OCI-M2 (cell line): Measurements from ENCODE around the gene TMEM59L.

Experiments used
- DNase-seq: peaks from one replicate; lab custom pipeline; 2025; ENCODE audit not compliant: unreplicated experiment; lab: John Stamatoyannopoulos, UW

The TMEM59L gene

DNA sequence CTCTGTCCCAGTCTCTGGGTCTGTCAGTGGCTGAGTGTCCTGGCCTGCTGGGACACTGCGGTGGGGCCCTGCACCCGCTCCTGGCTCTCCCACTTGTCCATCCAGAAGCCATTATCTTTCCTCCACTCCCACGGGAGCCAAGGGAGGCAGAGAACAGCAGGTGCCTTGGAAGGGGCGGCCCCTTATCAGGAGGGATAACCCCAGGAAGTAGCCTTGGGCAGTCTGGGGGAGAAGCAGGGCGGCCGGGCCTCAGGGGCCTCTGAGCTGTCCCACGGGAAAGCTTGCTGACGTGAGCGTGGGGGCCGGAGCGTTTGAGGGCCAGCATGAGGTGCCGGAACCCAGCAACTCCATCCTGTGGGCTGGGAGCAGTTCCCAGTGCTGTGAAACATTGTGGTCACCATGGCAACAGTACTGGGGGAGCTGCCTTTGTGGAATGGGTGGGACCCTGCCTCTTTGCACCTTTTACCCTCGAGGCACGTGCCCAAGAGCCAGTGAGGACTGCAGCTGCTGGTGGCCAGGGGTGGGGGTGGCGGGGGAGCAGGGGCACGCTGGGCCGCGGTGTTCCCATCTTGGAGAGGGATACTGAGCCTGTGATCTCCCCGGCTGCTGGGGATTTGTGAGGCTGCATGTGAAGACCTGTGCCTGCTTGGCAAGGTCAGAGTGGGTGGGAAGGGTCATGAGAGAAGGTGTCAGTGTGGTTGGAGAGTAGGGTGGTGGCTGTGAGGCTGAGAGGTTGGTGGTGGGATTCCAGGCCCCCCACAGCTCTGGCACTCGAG, 45.1 kb downstream of the TMEM59L start:
- DNase-seq, result no peak

DNA sequence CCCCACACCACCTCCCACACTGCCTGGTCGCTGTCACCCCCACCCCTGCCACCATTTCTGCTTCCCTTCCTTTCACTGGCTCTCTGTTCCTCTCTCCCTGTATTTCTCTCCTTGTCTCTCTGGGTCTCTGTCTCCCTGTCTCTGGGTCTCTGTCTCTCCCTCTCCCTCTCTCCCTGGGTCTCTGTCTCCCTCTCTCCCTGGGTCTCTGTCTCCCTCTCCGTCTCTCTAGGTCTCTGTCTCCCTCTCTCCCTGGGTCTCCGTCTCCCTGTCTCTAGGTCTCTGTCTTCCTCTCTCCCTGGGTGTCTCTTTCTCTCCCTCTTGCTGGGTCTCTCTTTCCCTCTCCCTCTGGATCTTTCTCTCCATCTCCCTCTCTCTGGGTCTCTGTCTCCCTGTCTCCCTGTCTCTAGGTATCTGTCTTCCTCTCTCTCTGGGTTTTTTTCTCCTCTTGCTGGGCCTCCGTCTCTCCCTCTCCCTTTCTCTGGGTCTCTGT, 45.7 kb downstream of the TMEM59L start:
- no peak for DNase-seq

DNA sequence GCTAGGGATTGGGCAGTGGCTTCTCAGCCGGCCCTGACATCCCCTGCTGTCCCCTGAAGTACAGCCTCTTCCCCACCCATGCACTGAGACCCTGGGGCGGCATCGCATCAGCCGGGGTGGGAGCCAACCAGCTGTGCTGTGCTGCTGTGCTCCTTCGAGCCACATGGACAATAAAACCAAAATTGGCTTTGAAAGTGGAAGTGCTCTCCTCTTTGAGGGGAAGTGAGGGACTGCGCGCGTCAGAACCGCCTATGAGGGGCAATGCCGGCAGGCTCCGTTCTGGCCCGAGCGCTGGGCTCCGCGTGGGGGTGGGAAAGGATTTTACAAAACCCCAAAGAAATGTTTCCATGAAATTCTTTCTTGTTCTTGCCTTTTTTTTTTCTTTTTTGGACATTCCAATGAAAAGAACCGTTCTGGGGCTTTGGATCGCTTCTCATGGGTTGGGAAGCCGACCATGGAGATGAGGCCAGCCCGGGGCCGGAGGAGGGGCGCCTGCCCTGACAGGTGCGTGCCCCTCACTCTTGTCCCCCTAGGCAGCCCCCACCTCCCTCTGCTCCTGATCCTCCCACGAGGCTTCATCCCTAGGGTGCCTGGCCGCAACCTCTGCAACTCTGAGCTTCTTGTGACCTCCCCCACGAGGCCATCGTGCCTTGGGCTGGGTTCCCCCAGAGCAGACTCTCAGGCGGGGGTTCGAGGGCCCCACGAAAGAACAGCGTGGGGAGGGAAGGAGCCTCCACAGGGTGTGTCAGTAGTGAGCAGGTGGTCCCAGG, 46.8 kb downstream of the TMEM59L start:
- DNase-seq, result no peak

DNA sequence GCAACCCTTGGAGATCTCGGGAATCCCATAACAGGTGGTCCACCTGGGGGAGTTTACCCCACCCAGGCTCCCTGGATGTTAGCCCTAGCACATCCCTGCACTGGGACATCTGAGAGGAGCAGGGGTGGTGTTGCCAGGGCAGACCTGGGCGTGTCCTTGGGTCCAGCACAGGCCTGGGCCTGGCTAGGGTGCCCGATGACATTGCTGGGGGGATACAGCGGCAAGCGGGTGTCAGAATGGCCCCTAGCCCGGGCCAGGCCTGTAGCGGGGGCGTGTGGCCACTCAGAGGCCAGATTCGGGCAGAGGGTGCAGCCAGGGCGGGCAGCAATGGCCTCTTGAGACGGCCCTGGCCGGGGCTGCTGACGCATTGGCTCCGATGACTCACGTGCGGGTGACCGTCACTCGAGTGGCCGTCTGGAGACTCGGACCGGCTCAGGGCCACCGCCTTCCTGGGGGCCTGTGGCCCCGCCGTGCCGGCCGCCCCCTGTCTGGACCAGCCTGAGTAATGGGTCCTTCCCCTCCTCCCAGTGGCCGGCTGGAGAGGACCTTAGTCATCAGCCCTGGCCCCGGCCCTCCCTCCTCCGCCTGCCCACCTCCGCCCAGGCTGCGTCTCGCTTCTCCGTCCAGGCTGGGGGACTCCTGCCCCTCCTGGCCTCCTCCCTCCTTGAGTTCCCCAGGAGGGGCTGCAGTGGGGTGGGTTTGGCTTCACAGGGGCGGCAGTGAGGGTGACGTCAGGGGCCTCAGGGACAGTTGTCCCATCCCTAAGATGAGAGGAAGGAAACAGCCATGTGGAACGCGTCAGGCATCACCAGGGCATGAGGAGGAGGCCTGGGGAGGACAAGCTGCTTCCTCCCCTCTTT, 47.6 kb downstream of the TMEM59L start:
- no peak for DNase-seq

DNA sequence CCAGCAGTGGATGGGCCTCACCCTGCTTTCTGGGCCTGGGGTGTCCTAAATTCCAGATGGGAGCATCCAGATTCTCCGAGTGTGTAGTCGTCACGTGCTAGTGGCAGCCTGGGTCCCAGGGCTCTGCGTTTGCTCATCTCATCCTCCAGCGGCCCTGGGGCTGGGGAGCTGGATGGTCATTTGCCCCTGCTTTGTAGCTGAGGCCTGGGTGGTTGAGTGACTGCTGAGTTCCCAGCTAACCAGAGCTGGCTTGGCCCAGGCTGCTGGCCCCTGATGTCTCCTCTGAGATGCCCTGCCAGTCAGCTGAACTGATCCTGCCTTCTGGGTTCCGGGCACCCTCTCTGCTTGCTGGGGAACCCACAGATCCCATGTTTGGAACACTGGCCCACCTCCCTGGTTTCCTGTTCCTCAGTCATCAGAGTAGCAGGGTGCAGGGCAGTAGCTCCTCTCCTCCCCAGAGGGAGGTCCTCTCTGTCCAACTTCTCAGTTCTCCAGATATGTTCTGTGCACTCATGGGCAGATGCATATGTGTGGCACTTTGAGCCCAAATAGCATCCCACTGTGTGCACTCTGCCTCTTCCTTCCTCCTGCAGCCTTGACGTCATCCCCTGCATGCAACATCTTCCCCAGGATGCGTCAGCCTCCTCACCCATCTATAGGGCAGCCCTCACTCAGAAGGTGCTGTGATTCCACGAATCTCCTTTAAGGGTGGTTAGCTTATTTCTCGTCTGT, 48.4 kb downstream of the TMEM59L start:
- DNase-seq, result no peak

DNA sequence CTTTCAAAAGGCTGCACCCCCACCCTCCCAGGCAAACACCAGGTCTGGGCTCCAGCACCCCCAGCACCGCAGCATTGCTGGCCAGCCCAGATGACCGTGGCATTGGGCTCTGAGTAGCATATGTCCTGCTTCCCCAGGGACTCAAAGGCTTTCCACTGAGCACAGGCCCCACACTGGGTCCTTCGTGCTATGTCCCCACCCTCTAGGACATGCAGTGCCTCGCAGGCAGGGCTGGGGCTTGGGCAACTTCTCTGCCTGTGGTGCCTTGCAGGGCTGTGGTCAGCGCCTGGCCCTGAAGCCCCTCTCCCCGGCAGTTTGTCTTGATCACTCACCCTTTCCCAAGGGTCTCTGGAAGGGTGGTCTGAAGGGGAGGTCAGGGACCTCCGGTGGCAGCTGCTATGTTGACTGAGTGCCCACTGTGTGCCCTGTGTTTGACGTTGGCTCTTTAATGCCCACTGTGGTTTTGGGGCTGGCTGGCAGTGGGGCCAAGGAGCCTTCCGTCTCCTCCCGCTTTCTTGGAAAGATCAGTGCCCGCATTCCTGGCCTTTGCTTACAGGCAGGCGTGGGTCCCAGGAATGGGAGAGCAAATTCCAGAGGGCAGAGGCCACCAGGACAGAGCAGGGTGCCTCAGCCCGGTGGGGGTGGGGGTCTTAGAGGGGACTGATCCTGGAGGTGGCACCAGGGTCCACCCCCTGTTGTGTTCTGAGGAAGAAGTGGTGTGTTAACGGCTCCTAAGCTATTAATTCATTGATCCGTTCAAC, 50.5 kb downstream of the TMEM59L start:
- DNase-seq, result no peak

DNA sequence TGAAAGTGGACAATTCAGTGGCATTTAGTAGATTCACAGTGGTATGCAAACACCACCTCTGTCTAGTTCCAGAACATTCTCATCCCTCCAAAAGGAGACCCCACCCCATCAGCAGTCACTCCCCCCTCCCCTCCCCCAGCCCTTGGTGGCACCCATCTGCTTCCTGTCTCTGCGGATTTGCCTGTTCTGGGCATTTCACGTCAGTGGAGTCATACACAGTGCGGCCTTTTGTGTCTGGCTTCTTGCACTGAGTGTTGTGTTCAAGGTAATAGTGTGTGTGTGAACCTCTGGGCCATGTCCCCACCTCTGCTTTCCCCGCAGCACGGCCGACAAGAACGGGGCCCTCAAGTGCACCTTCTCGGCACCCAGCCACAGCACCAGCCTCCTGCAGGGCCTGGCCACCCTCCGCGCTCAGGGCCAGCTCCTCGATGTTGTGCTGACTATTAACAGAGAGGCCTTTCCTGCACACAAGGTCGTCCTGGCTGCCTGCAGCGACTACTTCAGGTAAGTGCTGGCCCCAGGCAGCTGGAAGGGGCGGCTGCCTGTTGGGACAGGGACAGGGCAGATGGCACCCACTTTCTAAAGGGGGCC, 51.4 kb downstream of the TMEM59L start:
- no peak for DNase-seq

DNA sequence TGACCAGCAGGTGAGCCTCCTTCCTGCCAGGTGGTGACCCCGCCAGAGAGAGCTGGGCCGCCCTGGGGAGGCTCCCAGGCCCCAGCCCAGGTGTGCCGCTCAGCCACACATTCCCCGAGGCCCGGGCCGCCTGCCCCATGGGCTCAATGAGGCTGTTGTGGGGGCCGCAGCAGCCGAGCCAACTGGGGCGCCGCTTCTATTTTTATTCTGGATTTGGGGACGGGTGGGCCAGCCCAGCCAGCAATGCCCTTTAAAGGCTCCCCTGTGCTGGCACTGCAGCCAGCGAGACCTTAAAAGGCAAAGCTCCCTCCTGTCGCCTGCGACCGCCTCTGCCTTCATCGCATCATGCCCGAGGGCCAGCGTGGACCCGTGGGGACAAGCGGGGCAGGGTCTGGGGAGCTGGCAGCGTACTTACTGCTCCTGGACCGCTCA, 53.1 kb downstream of the TMEM59L start:
- no peak for DNase-seq

DNA sequence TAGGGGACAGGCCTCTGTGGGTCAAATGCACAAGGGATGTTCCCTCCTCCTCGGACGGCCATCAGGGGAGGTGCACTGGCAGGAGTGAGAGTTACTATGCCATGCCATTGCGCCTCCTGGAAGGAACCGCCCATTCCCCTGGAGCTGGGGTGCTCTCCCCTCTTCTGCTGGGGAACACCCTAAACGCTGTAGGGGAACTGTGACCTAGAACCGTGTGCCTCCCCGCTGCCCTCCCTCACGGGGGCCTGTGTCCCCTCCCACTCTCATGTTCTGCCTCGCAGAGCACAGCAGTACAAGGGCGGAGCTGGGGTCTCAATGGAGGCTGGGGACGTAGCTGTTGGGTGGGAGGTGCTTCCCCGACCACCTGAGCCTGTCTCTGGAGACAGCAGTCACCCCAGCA, 53.6 kb downstream of the TMEM59L start:
- DNase-seq, result no peak

DNA sequence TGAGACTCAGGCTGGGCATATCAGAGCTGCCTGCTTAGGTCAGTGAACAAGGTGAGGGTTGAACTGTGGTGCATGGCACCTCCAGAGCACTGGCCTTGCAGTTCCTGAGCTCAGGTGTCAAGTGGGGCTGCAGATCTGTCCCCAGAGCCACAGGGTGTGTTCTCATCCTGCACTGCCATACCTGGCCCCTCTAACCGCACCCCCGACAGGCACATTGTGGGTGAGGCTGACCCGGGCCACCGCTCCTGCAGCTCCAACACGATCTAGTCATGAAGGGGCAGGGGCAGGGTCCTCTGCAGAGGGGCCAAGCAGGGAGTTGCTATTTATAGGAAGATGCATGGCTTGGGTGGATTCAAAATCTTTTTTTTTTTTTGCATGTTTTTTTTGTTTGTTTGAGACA, 54.1 kb downstream of the TMEM59L start:
- no peak for DNase-seq

DNA sequence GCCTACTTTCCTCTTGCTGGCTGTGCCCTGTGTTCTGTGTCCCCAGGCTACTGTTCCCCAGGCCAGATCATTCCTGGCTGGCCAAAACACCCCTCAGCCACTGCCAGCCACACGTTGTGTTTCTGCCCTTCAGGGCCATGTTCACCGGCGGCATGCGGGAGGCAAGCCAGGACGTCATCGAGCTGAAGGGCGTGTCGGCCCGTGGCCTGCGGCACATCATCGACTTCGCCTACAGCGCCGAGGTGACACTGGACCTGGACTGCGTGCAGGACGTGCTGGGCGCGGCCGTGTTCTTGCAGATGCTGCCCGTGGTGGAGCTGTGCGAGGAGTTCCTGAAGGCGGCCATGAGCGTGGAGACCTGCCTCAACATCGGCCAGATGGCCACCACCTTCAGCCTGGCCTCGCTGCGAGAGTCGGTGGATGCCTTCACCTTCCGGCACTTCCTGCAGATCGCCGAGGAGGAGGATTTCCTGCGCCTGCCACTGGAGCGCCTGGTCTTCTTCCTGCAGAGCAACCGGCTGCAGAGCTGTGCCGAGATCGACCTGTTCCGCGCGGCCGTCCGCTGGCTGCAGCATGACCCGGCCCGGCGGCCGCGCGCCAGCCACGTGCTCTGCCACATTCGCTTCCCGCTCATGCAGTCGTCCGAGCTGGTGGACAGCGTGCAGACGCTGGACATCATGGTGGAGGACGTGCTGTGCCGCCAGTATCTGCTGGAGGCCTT, 55.0 kb downstream of the TMEM59L start:
- no peak for DNase-seq

DNA sequence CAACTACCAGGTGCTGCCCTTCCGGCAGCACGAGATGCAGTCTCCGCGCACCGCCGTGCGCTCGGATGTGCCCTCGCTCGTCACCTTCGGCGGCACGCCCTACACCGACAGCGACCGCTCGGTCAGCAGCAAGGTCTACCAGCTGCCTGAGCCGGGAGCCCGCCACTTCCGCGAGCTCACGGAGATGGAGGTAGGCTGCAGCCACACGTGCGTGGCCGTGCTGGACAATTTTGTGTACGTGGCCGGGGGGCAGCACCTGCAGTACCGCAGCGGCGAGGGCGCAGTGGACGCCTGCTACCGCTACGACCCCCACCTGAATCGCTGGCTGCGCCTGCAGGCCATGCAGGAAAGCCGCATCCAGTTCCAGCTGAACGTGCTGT, 55.6 kb downstream of the TMEM59L start:
- DNase-seq, result no peak

DNA sequence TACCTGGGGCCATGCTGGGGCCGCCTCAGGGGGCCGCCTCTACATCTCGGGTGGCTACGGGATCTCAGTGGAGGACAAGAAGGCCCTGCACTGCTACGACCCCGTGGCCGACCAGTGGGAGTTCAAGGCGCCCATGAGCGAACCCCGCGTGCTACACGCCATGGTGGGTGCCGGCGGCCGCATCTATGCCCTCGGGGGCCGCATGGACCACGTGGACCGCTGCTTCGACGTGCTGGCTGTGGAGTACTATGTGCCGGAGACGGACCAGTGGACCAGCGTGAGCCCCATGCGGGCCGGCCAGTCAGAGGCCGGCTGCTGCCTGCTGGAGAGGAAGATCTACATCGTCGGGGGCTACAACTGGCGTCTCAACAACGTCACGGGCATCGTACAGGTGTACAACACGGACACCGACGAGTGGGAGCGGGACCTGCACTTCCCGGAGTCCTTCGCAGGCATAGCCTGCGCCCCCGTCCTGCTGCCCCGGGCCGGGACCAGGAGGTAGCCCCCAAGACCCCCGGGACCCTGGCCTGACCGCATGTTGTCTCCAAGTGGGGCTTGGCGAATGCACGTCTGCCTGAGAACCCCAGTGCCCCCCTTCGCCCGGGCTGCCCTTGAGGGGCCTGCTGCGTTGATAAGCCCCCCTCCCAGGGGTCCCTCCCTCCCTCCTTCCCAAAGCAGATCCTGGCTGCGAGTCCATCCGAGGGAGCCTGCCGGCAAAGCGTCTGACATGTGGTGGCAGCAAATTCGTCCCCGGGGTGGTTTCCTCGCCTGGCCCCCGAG, 56.3 kb downstream of the TMEM59L start:
- DNase-seq, result no peak

DNA sequence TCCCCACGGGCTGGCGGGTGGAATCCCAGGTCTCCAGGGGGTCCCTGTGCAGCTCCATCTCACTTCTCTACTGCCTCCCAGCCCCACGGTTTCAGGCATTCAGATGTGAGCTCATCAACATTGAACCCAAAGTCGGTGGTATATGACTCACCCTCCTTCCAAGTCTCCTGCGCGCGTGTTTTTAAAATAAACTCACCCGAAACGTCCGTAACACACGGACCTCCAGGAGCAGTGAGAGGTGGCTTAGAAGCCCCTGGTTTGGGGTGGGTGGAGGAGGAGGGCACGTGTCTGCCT, 56.8 kb downstream of the TMEM59L start:
- no peak for DNase-seq

DNA sequence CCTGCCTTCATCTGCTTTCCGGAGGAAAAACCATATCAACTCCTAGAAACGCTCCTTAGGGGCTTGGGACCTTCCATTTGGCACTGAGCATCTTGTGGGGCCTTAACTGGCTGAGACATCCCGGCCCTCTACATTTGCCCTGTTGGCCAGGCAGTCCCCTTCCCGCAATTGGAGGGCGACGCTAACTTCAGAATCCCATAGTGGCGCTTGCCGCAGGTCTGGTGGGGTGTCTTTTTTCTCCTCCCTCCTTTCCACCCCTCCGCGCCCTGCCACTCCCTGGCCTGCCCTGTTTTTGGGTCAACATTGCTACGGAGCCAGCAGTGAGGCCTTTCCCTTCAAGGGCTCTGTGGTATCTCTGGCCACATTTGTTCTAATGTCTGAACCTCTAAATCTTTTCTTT, 57.2 kb downstream of the TMEM59L start:
- DNase-seq, result no peak

DNA sequence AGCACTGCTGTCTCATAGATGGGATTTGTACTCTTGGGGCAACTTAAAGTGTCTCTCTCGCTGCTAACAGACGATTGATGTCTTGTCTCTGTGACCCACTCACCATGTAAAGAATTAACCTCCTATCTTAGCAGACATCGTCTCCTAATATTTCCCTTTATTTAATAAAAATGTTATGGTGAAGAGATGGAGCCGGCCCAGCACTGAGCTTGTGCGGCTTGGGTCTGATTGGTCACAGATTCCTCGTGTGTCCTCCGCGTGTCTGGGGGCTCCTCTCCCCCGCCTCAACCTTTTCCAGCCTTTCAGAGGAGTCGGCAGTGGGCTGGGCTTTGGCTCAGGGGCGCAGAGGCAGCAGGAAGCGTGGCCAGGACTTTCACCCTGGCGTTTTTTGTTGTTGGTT, 57.6 kb downstream of the TMEM59L start:
- no peak for DNase-seq
